Hepatocyte (in vitro differentiated cells): ENCODE results near the gene EFNB1. TPM values are rescaled to one million over a fixed set of nuclear protein-coding genes. Genes with fewer than 3 reads are reported as not detected.

Experiments
- DNase-seq: peaks from one replicate; pipeline ENCODE4 v3.0.0-alpha.2; 2016; ENCODE audit warnings: low spot score
- H2AFZ ChIP-seq: fragments of 200-600 bp; sonication (generic); 2 replicates; pipeline ENCODE4 v1.6.0; 2016; ENCODE audit warnings: antibody characterized with exemption, mild to moderate bottlenecking
- H3K27ac ChIP-seq: fragments of 200-600 bp; sonication (generic); 2 replicates; pipeline ENCODE4 v1.5.1; 2016; ENCODE audit warnings: mild to moderate bottlenecking
- H3K27me3 ChIP-seq: fragments of 200-600 bp; sonication (generic); 2 replicates; pipeline ENCODE4 v1.6.1; 2016
- H3K36me3 ChIP-seq: fragments of 200-600 bp; sonication (generic); replicated peaks from 2 replicates; pipeline ENCODE4 v1.5.1; 2016; ENCODE audit warnings: low read depth; ENCODE audit not compliant: insufficient read depth
- H3K4me1 ChIP-seq: fragments of 200-600 bp; sonication (generic); 2 replicates; pipeline ENCODE4 v1.5.1; 2016; ENCODE audit warnings: mild to moderate bottlenecking, moderate library complexity; ENCODE audit not compliant: insufficient read depth
- H3K4me2 ChIP-seq: fragments of 200-600 bp; sonication (generic); 2 replicates; pipeline ENCODE4 v1.6.0; 2016
- H3K4me3 ChIP-seq: fragments of 200-600 bp; sonication (generic); 2 replicates; pipeline ENCODE4 v1.5.1; 2016; ENCODE audit warnings: mild to moderate bottlenecking
- H3K79me2 ChIP-seq: fragments of 200-600 bp; sonication (generic); 2 replicates; pipeline ENCODE4 v1.6.0; 2017; ENCODE audit warnings: mild to moderate bottlenecking
- H3K9me2 ChIP-seq: fragments of 200-600 bp; sonication (generic); replicated peaks from 2 replicates; pipeline ENCODE4 v1.6.0; 2017; ENCODE audit warnings: mild to moderate bottlenecking; ENCODE audit not compliant: insufficient read depth
- H3K9me3 ChIP-seq: fragments of 200-600 bp; sonication (generic); 2 replicates; pipeline ENCODE4 v1.5.1; 2016; ENCODE audit warnings: low read depth, mild to moderate bottlenecking
- H4K20me1 ChIP-seq: fragments of 200-600 bp; sonication (generic); 2 replicates; pipeline ENCODE4 v1.6.0; 2016; ENCODE audit warnings: mild to moderate bottlenecking; ENCODE audit not compliant: insufficient read depth, poor library complexity, severe bottlenecking
- CTCF ChIP-seq: fragments of 200-600 bp; sonication (generic); IDR thresholded peaks from 2 replicates; pipeline ENCODE4 v1.5.1; 2016; ENCODE audit warnings: antibody characterized with exemption, mild to moderate bottlenecking; ENCODE audit not compliant: poor library complexity
- EZH2 ChIP-seq: fragments of 200-600 bp; sonication (generic); IDR thresholded peaks from 2 replicates; pipeline ENCODE4 v1.6.1; 2016; ENCODE audit warnings: antibody characterized with exemption, mild to moderate bottlenecking, borderline replicate concordance
- EZH2phosphoT487 ChIP-seq: fragments of 200-600 bp; sonication (generic); IDR thresholded peaks from one replicate; pipeline ENCODE4 v1.6.1; 2018; ENCODE audit warnings: antibody characterized with exemption, mild to moderate bottlenecking, low read depth, moderate library complexity; ENCODE audit not compliant: unreplicated experiment, severe bottlenecking
- WGBS: methylation state at CpG from one replicate; pipeline ENCODE4 v1.1.6; 2016; ENCODE audit warnings: low lambda C conversion rate; ENCODE audit errors: missing lambda C conversion rate; 5-methylcytosine and 5-hydroxymethylcytosine counted together
- polyA plus RNA-seq: library from polyadenylated mRNA; unstranded; fragments of >200 nt; fragmentation: Nextera tagmentation; extraction: Ambion mirVana; gene quantifications from 2 replicates; pipeline ENCODE4 v1.2.1, GENCODE V29; 2016
- total RNA-seq: library from RNA; depleted of rRNA; stranded (reverse); fragments of >200 nt; gene quantifications from 2 replicates; pipeline ENCODE4 v1.2.3, GENCODE V29; 2014

EFNB1 gene
- total and polyA plus RNA-seq, 2 experiments from 2014 or later, result 35.1 to 46.4 TPM

- H2AFZ ChIP-seq, result no peak overlapping the region
- H3K27ac ChIP-seq, result no peak overlapping the region
- no peak overlapping the region for H3K4me3 ChIP-seq
- no peaks in the 10 kb centered on the region for H4K20me1 ChIP-seq
- no peaks in the 10 kb centered on the region for H3K79me2 ChIP-seq
- no peaks in the 10 kb centered on the region for H3K9me3 ChIP-seq
- H3K36me3 ChIP-seq, result no peaks in the 10 kb centered on the region
- peaks cover 3% of the 10 kb centered on the region for H3K4me1 ChIP-seq
- WGBS, result 91% methylated on average over 3 of the region's 3 CpGs
- no peaks in the 10 kb centered on the region for H3K27me3 ChIP-seq
- H3K9me2 ChIP-seq, result no peaks in the 10 kb centered on the region
- no peak for TF ChIP-seq EZH2
- TF ChIP-seq CTCF, result no peak
- TF ChIP-seq EZH2phosphoT487, result no peak
- no peak for DNase-seq
- no peak overlapping the region for H3K4me2 ChIP-seq
These were observed 45.3 kb downstream of the EFNB1 start for GRCh38 chrX:68874076-68874475.

- TF ChIP-seq EZH2 (no peak), CTCF (no peak)
- Histone ChIP-seq H3K27me3 (no peaks in the 10 kb centered on the region), H3K4me1 (no peaks in the 10 kb centered on the region), H4K20me1 (no peaks in the 10 kb centered on the region), H3K79me2 (no peaks in the 10 kb centered on the region), H3K9me2 (no peaks in the 10 kb centered on the region), H3K4me2 (no peak overlapping the region), H3K9me3 (no peaks in the 10 kb centered on the region), H2AFZ (no peak overlapping the region), H3K27ac (no peak overlapping the region), H3K4me3 (no peak overlapping the region), H3K36me3 (no peaks in the 10 kb centered on the region)
- no peak for DNase-seq
- WGBS, result 71% methylated on average over 6 of the region's 6 CpGs
These were observed 47.9 kb downstream of the EFNB1 start for GRCh38 chrX:68876731-68877130.

GRCh38 chrX:68877606-68878005 is 48.8 kb downstream of the EFNB1 start:
- Histone ChIP-seq H4K20me1 (no peaks in the 10 kb centered on the region), H3K9me3 (no peaks in the 10 kb centered on the region), H3K27me3 (no peaks in the 10 kb centered on the region), H3K27ac (no peak overlapping the region), H3K79me2 (no peaks in the 10 kb centered on the region), H3K4me2 (no peak overlapping the region), H3K36me3 (no peaks in the 10 kb centered on the region), H3K9me2 (no peaks in the 10 kb centered on the region), H2AFZ (no peak overlapping the region), H3K4me3 (no peak overlapping the region), H3K4me1 (no peaks in the 10 kb centered on the region)
- TF ChIP-seq CTCF (no peak), EZH2phosphoT487 (no peak), EZH2 (no peak)
- DNase-seq, result no peak
- WGBS, result 86% methylated on average over 9 of the region's 9 CpGs

- Histone ChIP-seq H3K9me3 (no peaks in the 10 kb centered on the region), H3K4me1 (no peaks in the 10 kb centered on the region), H3K36me3 (no peaks in the 10 kb centered on the region), H3K27ac (no peak overlapping the region), H4K20me1 (no peaks in the 10 kb centered on the region), H3K9me2 (no peaks in the 10 kb centered on the region), H3K79me2 (no peaks in the 10 kb centered on the region), H3K4me2 (no peak overlapping the region), H3K27me3 (no peaks in the 10 kb centered on the region), H3K4me3 (no peak overlapping the region), H2AFZ (no peak overlapping the region)
- WGBS, result 80% methylated on average over 11 of the region's 11 CpGs
- DNase-seq, result no peak
- no peak for TF ChIP-seq EZH2
- no peak for TF ChIP-seq EZH2phosphoT487
- TF ChIP-seq CTCF, result no peak
These were observed 50.3 kb downstream of the EFNB1 start for GRCh38 chrX:68878977-68879645.
